Activated CD8-positive, alpha-beta T cell treated with anti-CD3 and anti-CD28 coated beads for 36 hours (primary cell): Measurements from ENCODE around the gene NEURL1B. TPM values are rescaled to one million over a fixed set of nuclear protein-coding genes. Genes with fewer than 3 reads are reported as not detected.

Experiments
- ATAC-seq: fragments of 200-7000 bp; cut with Tn5 transposase; one replicate; pipeline ENCODE4 v1.10.0; 2021; ENCODE audit warnings: mild to moderate bottlenecking, moderate library complexity
- CTCF ChIA-PET: fragments of 350-600 bp; sonication (Branson Sonifier 250); formaldehyde crosslinking; loops from one replicate; lab custom pipeline; 2021; ENCODE audit warnings: antibody characterized with exemption; lab: Charles Lee
- POLR2A ChIA-PET: fragments of 350-600 bp; sonication (Branson Sonifier 250); formaldehyde crosslinking; loops from one replicate; lab custom pipeline; 2021; ENCODE audit warnings: antibody characterized with exemption; lab: Charles Lee
- DNase-seq: peaks from one replicate; pipeline ENCODE4 v3.0.0-alpha.2; 2020
- H3K27ac Mint-ChIP-seq: one replicate; pipeline ENCODE4 v1.8.0; 2021; ENCODE audit warnings: mild to moderate bottlenecking, mixed read lengths
- H3K27me3 Mint-ChIP-seq: one replicate; pipeline ENCODE4 v1.8.0; 2021; ENCODE audit warnings: mixed read lengths
- H3K36me3 Mint-ChIP-seq: one replicate; pipeline ENCODE4 v1.8.0; 2021; ENCODE audit warnings: low read depth, mixed read lengths
- H3K4me1 Mint-ChIP-seq: one replicate; pipeline ENCODE4 v1.8.0; 2021; ENCODE audit warnings: low read depth, mixed read lengths
- H3K4me3 Mint-ChIP-seq: one replicate; pipeline ENCODE4 v1.8.0; 2021; ENCODE audit warnings: mild to moderate bottlenecking, moderate library complexity, mixed read lengths
- H3K9me3 Mint-ChIP-seq: one replicate; pipeline ENCODE4 v1.8.0; 2021; ENCODE audit warnings: mixed read lengths
- CTCF ChIP-seq: fragments of 200-600 bp; IDR thresholded peaks from one replicate; pipeline ENCODE4 v1.8.0; 2022; ENCODE audit warnings: antibody characterized with exemption, mild to moderate bottlenecking
- intact Hi-C: fragments of 100-400 bp; cut with micrococcal nuclease; formaldehyde crosslinking; loops from one replicate; pipeline ENCODE4 v1.10.0; 2022
- total RNA-seq, 2 experiments: library from RNA; stranded (reverse); gene quantifications; one replicate each; pipeline ENCODE4 v1.2.3, GENCODE V29; 2021

Gene NEURL1B
- total RNA-seq, 2 experiments from 2014 or later: 0.18 to 0.22 TPM

- ChIA-PET CTCF (interaction anchor here (0.7 to 5.8 kb wide), 3 partner anchors 10 to 236 kb away, joined by 3 to 41 read pairs (median 3); no protein-coding TSS in a partner anchor), POLR2A (interaction anchor here (0.7 to 1.1 kb wide), 2 partner anchors 8 to 9 kb away, joined by 3 to 4 read pairs; no protein-coding TSS in a partner anchor)
- no peak for TF ChIP-seq CTCF
- intact Hi-C loops: no loop called here
- Mint-ChIP-seq H3K36me3 (no peaks in the 10 kb centered on the region), H3K4me1 (peaks cover 13% of the 10 kb centered on the region), H3K27ac (peak overlapping the region; percentile 50), H3K9me3 (no peaks in the 10 kb centered on the region), H3K4me3 (no peak overlapping the region), H3K27me3 (no peaks in the 10 kb centered on the region)
- no peak for ATAC-seq
- DNase-seq: no peak
Measured at GRCh38 chr5:172687940-172688339, 46.9 kb downstream of the NEURL1B start.

- peak; percentile 79 for ATAC-seq
- ChIA-PET CTCF (interaction anchor here (0.7 to 5.8 kb wide), 4 partner anchors 9 to 237 kb away, joined by 3 to 41 read pairs (median 3); no protein-coding TSS in a partner anchor), POLR2A (interaction anchor here (0.7 to 1.1 kb wide), 2 partner anchors 9 kb away, joined by 3 to 4 read pairs; no protein-coding TSS in a partner anchor)
- no peaks in the 10 kb centered on the region for H3K27me3 Mint-ChIP-seq
- no peaks in the 10 kb centered on the region for H3K9me3 Mint-ChIP-seq
- H3K36me3 Mint-ChIP-seq: no peaks in the 10 kb centered on the region
- DNase-seq: peak; percentile 59
- no peak for TF ChIP-seq CTCF
- intact Hi-C loops: no loop called here
- no peak overlapping the region for H3K4me3 Mint-ChIP-seq
- peaks cover 13% of the 10 kb centered on the region for H3K4me1 Mint-ChIP-seq
- peak overlapping the region; percentile 50 for H3K27ac Mint-ChIP-seq
Measured at GRCh38 chr5:172688349-172689217, 47.5 kb downstream of the NEURL1B start.

- H3K27me3 Mint-ChIP-seq: no peaks in the 10 kb centered on the region
- ChIA-PET POLR2A (no interaction called here), CTCF (interaction anchor here (1.1 to 5.8 kb wide), 3 partner anchors 9 to 227 kb away, joined by 3 to 41 read pairs (median 3); no protein-coding TSS in a partner anchor)
- DNase-seq (no peak), ATAC-seq (no peak)
- no peak overlapping the region for H3K27ac Mint-ChIP-seq
- H3K4me1 Mint-ChIP-seq: peaks cover 13% of the 10 kb centered on the region
- no peak overlapping the region for H3K4me3 Mint-ChIP-seq
- H3K9me3 Mint-ChIP-seq: no peaks in the 10 kb centered on the region
- no peak for TF ChIP-seq CTCF
- intact Hi-C loops: no loop called here
- no peaks in the 10 kb centered on the region for H3K36me3 Mint-ChIP-seq
Measured at GRCh38 chr5:172689218-172689572, 48.1 kb downstream of the NEURL1B start.

- Mint-ChIP-seq H3K4me3 (no peak overlapping the region), H3K4me1 (peaks cover 13% of the 10 kb centered on the region), H3K27ac (no peak overlapping the region), H3K36me3 (no peaks in the 10 kb centered on the region), H3K27me3 (no peaks in the 10 kb centered on the region), H3K9me3 (no peaks in the 10 kb centered on the region)
- intact Hi-C loops: no loop called here
- no peak for TF ChIP-seq CTCF
- POLR2A ChIA-PET: no interaction called here
- DNase-seq (no peak), ATAC-seq (no peak)
- CTCF ChIA-PET: interaction anchor here (5.8 kb wide), 1 partner anchor 8 kb away, joined by 41 read pairs; no protein-coding TSS in a partner anchor
Measured at GRCh38 chr5:172689801-172690200, 48.7 kb downstream of the NEURL1B start.
